ENCODE measurements around the gene BLTP1. TPM values are rescaled to one million over a fixed set of nuclear protein-coding genes. Genes with fewer than 3 reads are reported as not detected.

Gene BLTP1
- total RNA-seq, 1 experiment from 2014 or later = 48.4 TPM

- peaks cover 28% of the 10 kb centered on the region for H3K79me2 ChIP-seq (ENCODE audit: low read depth)
- H3K4me1 ChIP-seq (replicated peaks; ENCODE audit: insufficient read depth) = no peaks in the 10 kb centered on the region
- H3K27me3 ChIP-seq (ENCODE audit: insufficient read depth, low read depth) = no peaks in the 10 kb centered on the region
- no peaks in the 10 kb centered on the region; the same call in 1 of the 2 replicates for H3K9me2 ChIP-seq (ENCODE audit: insufficient read depth)
- no peak overlapping the region for H2AFZ ChIP-seq
- TF ChIP-seq EZH2 (IDR thresholded peaks at IDR 0.05; ENCODE audit: low read depth) = no peak
- TF ChIP-seq, protein P1, sequence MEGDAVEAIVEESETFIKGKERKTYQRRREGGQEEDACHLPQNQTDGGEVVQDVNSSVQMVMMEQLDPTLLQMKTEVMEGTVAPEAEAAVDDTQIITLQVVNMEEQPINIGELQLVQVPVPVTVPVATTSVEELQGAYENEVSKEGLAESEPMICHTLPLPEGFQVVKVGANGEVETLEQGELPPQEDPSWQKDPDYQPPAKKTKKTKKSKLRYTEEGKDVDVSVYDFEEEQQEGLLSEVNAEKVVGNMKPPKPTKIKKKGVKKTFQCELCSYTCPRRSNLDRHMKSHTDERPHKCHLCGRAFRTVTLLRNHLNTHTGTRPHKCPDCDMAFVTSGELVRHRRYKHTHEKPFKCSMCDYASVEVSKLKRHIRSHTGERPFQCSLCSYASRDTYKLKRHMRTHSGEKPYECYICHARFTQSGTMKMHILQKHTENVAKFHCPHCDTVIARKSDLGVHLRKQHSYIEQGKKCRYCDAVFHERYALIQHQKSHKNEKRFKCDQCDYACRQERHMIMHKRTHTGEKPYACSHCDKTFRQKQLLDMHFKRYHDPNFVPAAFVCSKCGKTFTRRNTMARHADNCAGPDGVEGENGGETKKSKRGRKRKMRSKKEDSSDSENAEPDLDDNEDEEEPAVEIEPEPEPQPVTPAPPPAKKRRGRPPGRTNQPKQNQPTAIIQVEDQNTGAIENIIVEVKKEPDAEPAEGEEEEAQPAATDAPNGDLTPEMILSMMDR (conservative IDR thresholded peaks at IDR 0.05) = no peak
- BruUV-seq (replicated peaks) = no TSS peak
- intact Hi-C loops (cut with micrococcal nuclease; ENCODE audit: unreplicated experiment) = no loop called here
- no peaks in the 10 kb centered on the region for H3F3A ChIP-seq (ENCODE audit: insufficient read depth, low read depth)
- H3K9me3 ChIP-seq (ENCODE audit: insufficient read depth, low read depth) = no peaks in the 10 kb centered on the region
- POLR2A ChIA-PET (ENCODE audit: unreplicated experiment) = no interaction called here
- H4K20me1 ChIP-seq (ENCODE audit: insufficient read depth) = peaks cover 4% of the 10 kb centered on the region; the same call in 1 of the 2 replicates
- H3K27ac ChIP-seq = no peak overlapping the region
- no peak for DNase-seq
- CTCF ChIA-PET = no interaction called here
- no peak overlapping the region for H3K4me3 ChIP-seq
- H3K4me2 ChIP-seq = no peak overlapping the region
- peaks cover 7% of the 10 kb centered on the region; the same call in 1 of the 2 replicates for H3K36me3 ChIP-seq (ENCODE audit: low read depth)
These were observed 18.6 kb downstream of the BLTP1 start for GRCh38 chr4:122170775-122171174.

DNA sequence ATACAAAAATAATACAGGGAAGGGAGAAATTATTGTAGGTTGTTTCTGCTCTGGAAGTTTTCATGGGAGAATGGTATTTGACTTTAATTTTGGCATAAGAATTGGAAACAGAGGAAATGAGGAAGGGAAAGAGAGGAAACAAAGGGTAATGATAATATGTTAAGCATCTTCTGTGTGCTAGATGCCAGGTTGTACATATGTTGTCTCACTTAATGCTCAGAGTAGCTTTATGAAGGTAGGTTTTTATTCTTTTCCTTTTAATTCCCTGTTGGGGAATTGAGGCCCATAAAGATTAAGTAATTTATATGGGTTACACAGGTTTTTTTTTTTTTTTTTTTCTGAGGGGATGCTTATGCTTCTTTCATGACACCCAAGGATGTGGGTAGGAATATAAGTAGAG lies 19.2 kb downstream of the BLTP1 start:
- POLR2A ChIA-PET (ENCODE audit: unreplicated experiment) = no interaction called here

DNA sequence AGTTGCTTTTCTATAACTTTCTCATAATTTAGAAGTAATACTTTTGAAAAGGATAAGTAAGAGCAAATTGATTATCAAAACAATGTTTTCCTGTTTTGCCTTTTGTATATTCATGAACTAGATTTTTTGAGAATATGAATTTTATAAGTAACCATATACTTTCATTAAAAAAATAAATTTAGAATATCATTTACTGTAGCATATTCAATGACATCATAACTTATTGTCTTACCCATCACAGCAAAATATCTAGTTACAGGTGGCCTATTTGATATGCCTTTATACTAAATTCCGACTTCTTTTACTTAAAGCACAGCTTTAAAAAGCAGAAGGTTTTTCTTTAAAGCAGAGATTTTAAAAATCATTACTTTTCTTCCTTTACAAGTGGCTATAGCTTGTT lies 20.1 kb downstream of the BLTP1 start:
- DNase-seq = no peak
- Histone ChIP-seq H3K9me2 (ENCODE audit: insufficient read depth) (no peaks in the 10 kb centered on the region; the same call in 1 of the 2 replicates), H3K27ac (no peak overlapping the region), H3K36me3 (ENCODE audit: low read depth) (peaks cover 14% of the 10 kb centered on the region; the same call in 1 of the 2 replicates), H3K4me2 (no peak overlapping the region), H4K20me1 (ENCODE audit: insufficient read depth) (peaks cover 4% of the 10 kb centered on the region; the same call in 1 of the 2 replicates), H3K4me3 (no peak overlapping the region), H3K9me3 (ENCODE audit: insufficient read depth, low read depth) (no peaks in the 10 kb centered on the region), H3K4me1 (replicated peaks; ENCODE audit: insufficient read depth) (no peaks in the 10 kb centered on the region), H3F3A (ENCODE audit: insufficient read depth, low read depth) (no peaks in the 10 kb centered on the region), H3K79me2 (ENCODE audit: low read depth) (peaks cover 22% of the 10 kb centered on the region), H2AFZ (no peak overlapping the region), H3K27me3 (ENCODE audit: insufficient read depth, low read depth) (no peaks in the 10 kb centered on the region)
- no TSS peak for BruUV-seq (replicated peaks)
- TF ChIP-seq, protein P1 (conservative IDR thresholded peaks at IDR 0.05) = no peak
- no peak for TF ChIP-seq EZH2 (IDR thresholded peaks at IDR 0.05; ENCODE audit: low read depth)
- ChIA-PET POLR2A (ENCODE audit: unreplicated experiment) (no interaction called here), CTCF (no interaction called here)
- intact Hi-C loops (cut with micrococcal nuclease; ENCODE audit: unreplicated experiment) = no loop called here

More for the DNA sequence above, 19.2 kb downstream of the BLTP1 start:
- no peaks in the 10 kb centered on the region; the same call in 1 of the 2 replicates for H3K9me2 ChIP-seq (ENCODE audit: insufficient read depth)
- no peak overlapping the region for H3K4me2 ChIP-seq
- no peaks in the 10 kb centered on the region for H3K27me3 ChIP-seq (ENCODE audit: insufficient read depth, low read depth)
- no peak for DNase-seq
- no peaks in the 10 kb centered on the region for H3K9me3 ChIP-seq (ENCODE audit: insufficient read depth, low read depth)
- no TSS peak for BruUV-seq (replicated peaks)
- H3K27ac ChIP-seq = no peak overlapping the region
- H3K79me2 ChIP-seq (ENCODE audit: low read depth) = peaks cover 28% of the 10 kb centered on the region
- H4K20me1 ChIP-seq (ENCODE audit: insufficient read depth) = peaks cover 4% of the 10 kb centered on the region; the same call in 1 of the 2 replicates
- intact Hi-C loops (cut with micrococcal nuclease; ENCODE audit: unreplicated experiment) = no loop called here
- no peaks in the 10 kb centered on the region for H3F3A ChIP-seq (ENCODE audit: insufficient read depth, low read depth)
- TF ChIP-seq, protein P1 (conservative IDR thresholded peaks at IDR 0.05) = no peak
- TF ChIP-seq EZH2 (IDR thresholded peaks at IDR 0.05; ENCODE audit: low read depth) = no peak
- H3K4me3 ChIP-seq = no peak overlapping the region
- H3K36me3 ChIP-seq (ENCODE audit: low read depth) = peaks cover 8% of the 10 kb centered on the region; the same call in 1 of the 2 replicates
- H2AFZ ChIP-seq = no peak overlapping the region
- CTCF ChIA-PET = no interaction called here
- no peaks in the 10 kb centered on the region for H3K4me1 ChIP-seq (replicated peaks; ENCODE audit: insufficient read depth)

Data from PC-9 (cell line).